ENCODE measurements around the gene ARHGAP33.

Gene ARHGAP33

DNA sequence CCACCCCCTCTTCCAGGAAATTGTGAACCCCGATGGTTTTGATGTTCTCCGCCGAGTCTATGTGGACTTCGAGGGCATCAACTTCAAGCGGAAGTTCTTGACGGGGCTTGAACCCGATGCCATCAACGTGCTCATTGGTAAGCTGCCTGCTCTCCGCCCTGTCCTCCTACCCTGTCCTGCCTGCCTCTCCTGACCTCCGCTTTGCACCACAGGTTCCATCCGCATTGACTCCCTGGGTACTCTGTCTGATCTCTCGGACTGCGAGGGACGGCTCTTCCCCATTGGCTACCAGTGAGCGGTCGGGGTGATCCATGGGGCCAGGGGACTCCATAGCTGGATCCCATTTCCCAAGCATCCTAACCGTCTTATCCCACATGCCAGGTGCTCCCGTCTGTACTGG lies 45.0 kb upstream of the ARHGAP33 start:
- H3K27me3 ChIP-seq (replicated peaks in 2 of 5; ENCODE audit: control insufficient read depth in 4 of 5, insufficient read depth in 5 of 5, low read length in 4 of 5), result no peaks in the 10 kb centered on the region
- H3K27ac ChIP-seq (ENCODE audit: insufficient read depth in 1 of 2, low read depth in 1 of 2, low read length in 2 of 2, poor library complexity in 1 of 2, severe bottlenecking in 2 of 2), result no peak overlapping the region
- no peak overlapping the region for H3K4me3 ChIP-seq (ENCODE audit: control insufficient read depth in 1 of 7, extremely low read depth in 1 of 7, insufficient read depth in 4 of 7, low read depth in 2 of 7, low read length in 6 of 7)
- no peaks in the 10 kb centered on the region for H3K9me3 ChIP-seq (ENCODE audit: control extremely low read depth in 1 of 5, control insufficient read depth in 4 of 5, insufficient read depth in 2 of 5, low read depth in 1 of 5, low read length in 4 of 5)
- WGBS (ENCODE audit: insufficient coverage), result 96% methylated on average over 18 of the region's 18 CpGs
- no peaks in the 10 kb centered on the region for H3K4me1 ChIP-seq (ENCODE audit: control extremely low read depth in 1 of 4, control insufficient read depth in 4 of 4, insufficient read depth in 4 of 4, low read length in 3 of 4)
- ChIA-PET POLR2A (no interaction called here), CTCF (interaction anchor here (0.5 kb wide), 1 partner anchor 59 kb away, joined by 3 read pairs; no protein-coding TSS in a partner anchor)
- peaks cover 15 to 94% (median 81%) of the 10 kb centered on the region in 4 experiments for H3K36me3 ChIP-seq (ENCODE audit: control insufficient read depth in 4 of 4, insufficient read depth in 4 of 4, low read length in 3 of 4)
- DNase-seq, result no peak

DNA sequence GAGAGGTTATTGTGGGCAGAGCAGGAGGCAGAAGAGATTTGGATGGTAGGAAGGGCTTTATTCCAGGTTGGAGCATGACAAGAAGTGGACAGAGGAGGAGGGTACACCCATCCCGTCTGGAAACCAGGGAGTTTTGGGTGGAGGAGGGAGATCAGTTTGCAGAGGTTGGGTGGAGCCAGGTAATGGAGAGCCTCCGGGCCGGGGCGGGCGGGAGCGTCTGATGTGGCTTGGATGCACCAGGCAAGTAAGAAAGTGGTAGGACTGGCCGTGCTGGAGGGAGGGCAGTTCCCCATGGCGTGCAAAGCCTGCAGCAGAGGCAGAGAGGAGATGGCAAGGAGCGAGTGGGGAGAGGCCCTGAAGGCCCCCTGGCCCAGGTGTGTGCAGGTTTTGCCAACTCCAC lies 44.0 kb upstream of the ARHGAP33 start:
- Histone ChIP-seq H3K36me3 (ENCODE audit: control insufficient read depth in 4 of 4, insufficient read depth in 4 of 4, low read length in 3 of 4) (peaks cover 15 to 90% (median 80%) of the 10 kb centered on the region in 4 experiments), H3K27ac (ENCODE audit: insufficient read depth in 1 of 2, low read depth in 1 of 2, low read length in 2 of 2, poor library complexity in 1 of 2, severe bottlenecking in 2 of 2) (no peak overlapping the region), H3K4me1 (ENCODE audit: control extremely low read depth in 1 of 4, control insufficient read depth in 4 of 4, insufficient read depth in 4 of 4, low read length in 3 of 4) (no peaks in the 10 kb centered on the region), H3K9me3 (ENCODE audit: control extremely low read depth in 1 of 5, control insufficient read depth in 4 of 5, insufficient read depth in 2 of 5, low read depth in 1 of 5, low read length in 4 of 5) (no peaks in the 10 kb centered on the region), H3K4me3 (ENCODE audit: control insufficient read depth in 1 of 7, extremely low read depth in 1 of 7, insufficient read depth in 4 of 7, low read depth in 2 of 7, low read length in 6 of 7) (no peak overlapping the region), H3K27me3 (replicated peaks in 2 of 5; ENCODE audit: control insufficient read depth in 4 of 5, insufficient read depth in 5 of 5, low read length in 4 of 5) (no peaks in the 10 kb centered on the region)
- no peak for DNase-seq
- WGBS (ENCODE audit: insufficient coverage), result 93% methylated on average over 5 of the region's 9 CpGs
- CTCF ChIA-PET, result interaction anchor here (1.1 kb wide), 1 partner anchor 15 kb away, joined by 3 read pairs; no protein-coding TSS in a partner anchor
- POLR2A ChIA-PET, result interaction anchor here (0.7 kb wide), 1 partner anchor 8 kb away, joined by 3 read pairs; no protein-coding TSS in a partner anchor

DNA sequence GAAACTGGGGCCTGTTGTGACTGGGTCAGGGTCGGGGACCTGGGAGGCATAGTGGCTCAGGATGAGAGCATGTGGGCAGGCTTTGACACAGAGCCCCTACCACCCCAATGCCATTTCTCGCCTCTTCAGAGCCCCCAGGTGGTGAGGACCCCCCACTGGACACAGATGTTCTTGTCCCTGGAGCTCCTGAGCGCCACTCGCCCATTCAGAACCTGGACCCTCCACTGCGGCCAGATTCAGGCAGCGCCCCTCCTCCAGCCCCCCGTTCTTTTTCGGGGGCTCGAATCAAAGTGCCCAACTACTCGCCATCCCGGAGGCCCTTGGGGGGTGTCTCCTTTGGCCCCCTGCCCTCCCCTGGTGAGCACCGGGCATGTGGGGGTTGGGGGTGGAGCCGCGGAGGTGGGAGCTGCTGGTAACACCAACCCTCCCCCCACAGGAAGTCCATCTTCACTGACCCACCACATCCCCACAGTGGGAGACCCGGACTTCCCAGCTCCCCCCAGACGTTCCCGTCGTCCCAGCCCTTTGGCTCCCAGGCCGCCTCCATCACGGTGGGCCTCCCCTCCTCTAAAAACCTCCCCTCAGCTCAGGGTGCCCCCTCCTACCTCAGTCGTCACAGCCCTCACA lies 43.5 kb upstream of the ARHGAP33 start:
- Histone ChIP-seq H3K27ac (ENCODE audit: insufficient read depth in 1 of 2, low read depth in 1 of 2, low read length in 2 of 2, poor library complexity in 1 of 2, severe bottlenecking in 2 of 2) (no peak overlapping the region), H3K27me3 (replicated peaks in 2 of 5; ENCODE audit: control insufficient read depth in 4 of 5, insufficient read depth in 5 of 5, low read length in 4 of 5) (no peaks in the 10 kb centered on the region), H3K36me3 (ENCODE audit: control insufficient read depth in 4 of 4, insufficient read depth in 4 of 4, low read length in 3 of 4) (peaks cover 15 to 92% (median 83%) of the 10 kb centered on the region in 4 experiments), H3K9me3 (ENCODE audit: control extremely low read depth in 1 of 5, control insufficient read depth in 4 of 5, insufficient read depth in 2 of 5, low read depth in 1 of 5, low read length in 4 of 5) (no peaks in the 10 kb centered on the region), H3K4me1 (ENCODE audit: control extremely low read depth in 1 of 4, control insufficient read depth in 4 of 4, insufficient read depth in 4 of 4, low read length in 3 of 4) (no peaks in the 10 kb centered on the region), H3K4me3 (ENCODE audit: control insufficient read depth in 1 of 7, extremely low read depth in 1 of 7, insufficient read depth in 4 of 7, low read depth in 2 of 7, low read length in 6 of 7) (no peak overlapping the region)
- POLR2A ChIA-PET, result interaction anchor here (0.5 kb wide), 1 partner anchor 85 kb away, joined by 4 read pairs; no protein-coding TSS in a partner anchor
- WGBS (ENCODE audit: insufficient coverage), result 99% methylated on average over 16 of the region's 21 CpGs
- CTCF ChIA-PET, result interaction anchor here (1.1 kb wide), 1 partner anchor 16 kb away, joined by 3 read pairs; no protein-coding TSS in a partner anchor
- DNase-seq, result no peak

DNA sequence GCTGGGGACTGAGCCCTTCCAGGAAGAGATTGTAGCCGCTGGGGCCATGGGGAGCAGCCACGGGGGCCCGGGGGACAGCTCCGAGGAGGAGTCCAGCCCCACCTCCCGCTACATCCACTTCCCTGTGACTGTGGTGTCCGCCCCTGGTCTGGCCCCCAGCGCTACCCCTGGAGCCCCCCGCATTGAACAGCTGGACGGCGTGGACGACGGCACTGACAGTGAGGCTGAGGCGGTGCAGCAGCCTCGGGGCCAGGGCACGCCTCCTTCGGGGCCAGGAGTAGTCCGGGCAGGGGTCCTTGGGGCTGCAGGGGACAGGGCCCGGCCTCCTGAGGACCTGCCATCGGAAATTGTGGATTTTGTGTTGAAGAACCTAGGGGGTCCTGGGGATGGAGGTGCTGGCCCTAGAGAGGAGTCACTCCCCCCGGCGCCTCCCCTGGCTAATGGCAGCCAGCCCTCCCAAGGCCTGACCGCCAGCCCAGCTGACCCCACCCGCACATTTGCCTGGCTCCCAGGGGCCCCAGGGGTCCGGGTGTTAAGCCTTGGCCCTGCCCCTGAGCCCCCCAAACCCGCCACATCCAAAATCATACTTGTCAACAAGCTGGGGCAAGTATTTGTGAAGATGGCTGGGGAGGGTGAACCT lies 42.7 kb upstream of the ARHGAP33 start:
- 93% methylated on average over 15 of the region's 25 CpGs for WGBS (ENCODE audit: insufficient coverage)
- Histone ChIP-seq H3K4me1 (ENCODE audit: control extremely low read depth in 1 of 4, control insufficient read depth in 4 of 4, insufficient read depth in 4 of 4, low read length in 3 of 4) (no peaks in the 10 kb centered on the region), H3K36me3 (ENCODE audit: control insufficient read depth in 4 of 4, insufficient read depth in 4 of 4, low read length in 3 of 4) (peaks cover 15 to 90% (median 80%) of the 10 kb centered on the region in 4 experiments), H3K27me3 (replicated peaks in 2 of 5; ENCODE audit: control insufficient read depth in 4 of 5, insufficient read depth in 5 of 5, low read length in 4 of 5) (no peaks in the 10 kb centered on the region), H3K27ac (ENCODE audit: insufficient read depth in 1 of 2, low read depth in 1 of 2, low read length in 2 of 2, poor library complexity in 1 of 2, severe bottlenecking in 2 of 2) (no peak overlapping the region), H3K9me3 (ENCODE audit: control extremely low read depth in 1 of 5, control insufficient read depth in 4 of 5, insufficient read depth in 2 of 5, low read depth in 1 of 5, low read length in 4 of 5) (no peaks in the 10 kb centered on the region), H3K4me3 (ENCODE audit: control insufficient read depth in 1 of 7, extremely low read depth in 1 of 7, insufficient read depth in 4 of 7, low read depth in 2 of 7, low read length in 6 of 7) (no peak overlapping the region)
- ChIA-PET CTCF (no interaction called here), POLR2A (no interaction called here)
- no peak for DNase-seq

DNA sequence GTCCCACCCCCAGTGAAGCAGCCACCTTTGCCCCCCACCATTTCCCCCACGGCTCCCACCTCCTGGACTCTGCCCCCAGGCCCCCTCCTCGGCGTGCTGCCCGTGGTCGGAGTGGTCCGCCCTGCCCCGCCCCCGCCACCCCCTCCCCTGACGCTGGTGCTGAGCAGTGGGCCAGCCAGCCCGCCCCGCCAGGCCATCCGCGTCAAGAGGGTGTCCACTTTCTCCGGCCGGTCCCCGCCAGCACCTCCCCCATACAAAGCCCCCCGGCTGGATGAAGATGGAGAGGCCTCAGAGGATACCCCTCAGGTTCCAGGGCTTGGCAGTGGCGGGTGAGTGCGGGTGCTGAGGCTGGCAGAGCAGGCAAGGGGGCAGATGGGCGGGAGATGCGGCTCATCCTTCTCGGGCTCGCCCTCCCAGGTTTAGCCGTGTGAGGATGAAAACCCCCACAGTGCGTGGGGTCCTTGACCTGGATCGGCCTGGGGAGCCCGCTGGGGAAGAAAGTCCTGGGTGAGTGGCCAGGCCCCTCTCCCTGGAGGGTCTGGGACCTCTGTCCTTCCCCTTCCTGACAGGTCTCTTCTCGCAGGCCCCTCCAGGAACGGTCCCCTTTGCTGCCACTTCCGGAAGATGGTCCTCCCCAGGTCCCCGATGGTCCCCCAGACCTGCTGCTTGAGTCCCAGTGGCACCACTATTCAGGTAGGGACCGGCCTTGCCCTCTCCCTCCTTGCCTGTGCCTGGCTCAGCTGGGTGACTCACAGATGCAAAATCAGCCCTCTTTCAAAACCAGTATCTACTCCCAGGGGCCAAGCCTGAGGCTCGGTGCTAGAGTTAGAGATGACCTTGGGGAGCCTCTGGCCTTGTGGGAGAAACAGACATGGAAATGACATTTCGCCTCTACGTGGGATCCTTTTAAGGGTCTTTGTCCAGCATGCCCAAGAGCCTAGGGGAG lies 41.9 kb upstream of the ARHGAP33 start:
- Histone ChIP-seq H3K4me3 (ENCODE audit: control insufficient read depth in 1 of 7, extremely low read depth in 1 of 7, insufficient read depth in 4 of 7, low read depth in 2 of 7, low read length in 6 of 7) (no peak overlapping the region), H3K27ac (ENCODE audit: insufficient read depth in 1 of 2, low read depth in 1 of 2, low read length in 2 of 2, poor library complexity in 1 of 2, severe bottlenecking in 2 of 2) (no peak overlapping the region), H3K27me3 (replicated peaks in 2 of 5; ENCODE audit: control insufficient read depth in 4 of 5, insufficient read depth in 5 of 5, low read length in 4 of 5) (no peaks in the 10 kb centered on the region), H3K9me3 (ENCODE audit: control extremely low read depth in 1 of 5, control insufficient read depth in 4 of 5, insufficient read depth in 2 of 5, low read depth in 1 of 5, low read length in 4 of 5) (no peaks in the 10 kb centered on the region), H3K4me1 (ENCODE audit: control extremely low read depth in 1 of 4, control insufficient read depth in 4 of 4, insufficient read depth in 4 of 4, low read length in 3 of 4) (no peaks in the 10 kb centered on the region), H3K36me3 (ENCODE audit: control insufficient read depth in 4 of 4, insufficient read depth in 4 of 4, low read length in 3 of 4) (peaks cover 15 to 90% (median 80%) of the 10 kb centered on the region in 4 experiments)
- CTCF ChIA-PET, result interaction anchor here (0.9 kb wide), 1 partner anchor 10 kb away, joined by 3 read pairs; no protein-coding TSS in a partner anchor
- DNase-seq, result no peak
- POLR2A ChIA-PET, result no interaction called here
- WGBS (ENCODE audit: insufficient coverage), result 96% methylated on average over 15 of the region's 35 CpGs

DNA sequence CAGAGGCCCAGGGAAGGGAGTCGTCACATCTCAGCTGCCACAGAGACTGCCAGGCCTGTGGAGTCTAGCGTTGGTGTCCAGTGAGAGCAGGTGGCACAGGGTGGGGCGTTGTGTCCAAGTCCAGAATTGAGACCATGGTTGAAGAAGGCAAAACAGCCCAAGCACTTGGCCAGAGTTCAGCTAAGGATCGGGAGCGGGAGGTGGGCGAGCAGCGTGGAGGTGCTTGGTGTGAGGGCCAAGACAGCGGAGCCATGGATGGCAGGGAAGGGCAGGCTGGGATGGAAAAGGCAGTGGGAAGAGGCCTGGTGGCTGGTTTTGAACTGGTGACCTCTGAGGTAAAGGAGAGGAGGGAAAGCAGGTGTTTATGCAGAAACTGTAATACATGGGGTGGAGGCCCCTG lies 41.1 kb upstream of the ARHGAP33 start:
- Histone ChIP-seq H3K27me3 (replicated peaks in 2 of 5; ENCODE audit: control insufficient read depth in 4 of 5, insufficient read depth in 5 of 5, low read length in 4 of 5) (no peaks in the 10 kb centered on the region), H3K4me3 (ENCODE audit: control insufficient read depth in 1 of 7, extremely low read depth in 1 of 7, insufficient read depth in 4 of 7, low read depth in 2 of 7, low read length in 6 of 7) (no peak overlapping the region), H3K27ac (ENCODE audit: insufficient read depth in 1 of 2, low read depth in 1 of 2, low read length in 2 of 2, poor library complexity in 1 of 2, severe bottlenecking in 2 of 2) (no peak overlapping the region), H3K36me3 (ENCODE audit: control insufficient read depth in 4 of 4, insufficient read depth in 4 of 4, low read length in 3 of 4) (peaks cover 10 to 90% (median 76%) of the 10 kb centered on the region in 4 experiments), H3K4me1 (ENCODE audit: control extremely low read depth in 1 of 4, control insufficient read depth in 4 of 4, insufficient read depth in 4 of 4, low read length in 3 of 4) (no peaks in the 10 kb centered on the region), H3K9me3 (ENCODE audit: control extremely low read depth in 1 of 5, control insufficient read depth in 4 of 5, insufficient read depth in 2 of 5, low read depth in 1 of 5, low read length in 4 of 5) (no peaks in the 10 kb centered on the region)
- CTCF ChIA-PET, result interaction anchor here (0.9 kb wide), 1 partner anchor 11 kb away, joined by 3 read pairs; no protein-coding TSS in a partner anchor
- whole genome bisulfite sequencing (ENCODE audit: insufficient coverage), result 100% methylated on average over 8 of the region's 8 CpGs
- DNase-seq, result no peak
- POLR2A ChIA-PET, result no interaction called here
